Activated CD8-positive, alpha-beta T cell treated with anti-CD3 and anti-CD28 coated beads for 36 hours (primary cell): ENCODE data around the gene GNB4. TPM values are rescaled to one million over a fixed set of nuclear protein-coding genes. Genes with fewer than 3 reads are reported as not detected.

Experiments
- ATAC-seq: fragments of 200-7000 bp; cut with Tn5 transposase; one replicate; pipeline ENCODE4 v1.10.0; 2021; ENCODE audit warnings: mild to moderate bottlenecking, moderate library complexity
- CTCF ChIA-PET: fragments of 350-600 bp; sonication (Branson Sonifier 250); formaldehyde crosslinking; loops from one replicate; lab custom pipeline; 2021; ENCODE audit warnings: antibody characterized with exemption; lab: Charles Lee
- POLR2A ChIA-PET: fragments of 350-600 bp; sonication (Branson Sonifier 250); formaldehyde crosslinking; loops from one replicate; lab custom pipeline; 2021; ENCODE audit warnings: antibody characterized with exemption; lab: Charles Lee
- DNase-seq: peaks from one replicate; pipeline ENCODE4 v3.0.0-alpha.2; 2020
- H3K27ac Mint-ChIP-seq: one replicate; pipeline ENCODE4 v1.8.0; 2021; ENCODE audit warnings: mild to moderate bottlenecking, mixed read lengths
- H3K27me3 Mint-ChIP-seq: one replicate; pipeline ENCODE4 v1.8.0; 2021; ENCODE audit warnings: mixed read lengths
- H3K36me3 Mint-ChIP-seq: one replicate; pipeline ENCODE4 v1.8.0; 2021; ENCODE audit warnings: low read depth, mixed read lengths
- H3K4me1 Mint-ChIP-seq: one replicate; pipeline ENCODE4 v1.8.0; 2021; ENCODE audit warnings: low read depth, mixed read lengths
- H3K4me3 Mint-ChIP-seq: one replicate; pipeline ENCODE4 v1.8.0; 2021; ENCODE audit warnings: mild to moderate bottlenecking, moderate library complexity, mixed read lengths
- H3K9me3 Mint-ChIP-seq: one replicate; pipeline ENCODE4 v1.8.0; 2021; ENCODE audit warnings: mixed read lengths
- CTCF ChIP-seq: fragments of 200-600 bp; IDR thresholded peaks from one replicate; pipeline ENCODE4 v1.8.0; 2022; ENCODE audit warnings: antibody characterized with exemption, mild to moderate bottlenecking
- intact Hi-C: fragments of 100-400 bp; cut with micrococcal nuclease; formaldehyde crosslinking; loops from one replicate; pipeline ENCODE4 v1.10.0; 2022
- total RNA-seq, 2 experiments: library from RNA; stranded (reverse); gene quantifications; one replicate each; pipeline ENCODE4 v1.2.3, GENCODE V29; 2021

Gene GNB4
- total RNA-seq, 2 experiments from 2014 or later: 1.1 to 1.3 TPM

DNA sequence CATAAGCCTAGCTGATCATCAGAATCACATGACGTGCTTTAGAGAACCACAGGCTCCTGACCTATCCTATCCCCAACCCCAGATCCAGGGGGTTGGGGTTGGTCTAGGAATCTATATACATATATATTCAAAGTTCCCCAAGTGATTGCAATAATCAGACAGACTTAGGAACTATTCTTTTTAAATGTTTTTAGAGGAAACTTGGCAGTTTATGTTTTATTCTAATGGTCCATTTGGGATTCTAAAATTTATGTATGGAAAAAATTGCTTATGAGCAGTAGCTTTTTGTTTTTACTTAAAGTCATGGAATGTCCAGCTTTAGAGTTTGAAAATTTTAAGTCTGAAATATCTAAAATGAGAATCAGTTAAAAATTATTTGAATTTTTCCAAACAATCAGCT lies 81.6 kb downstream of the GNB4 start:
- ATAC-seq (no peak), DNase-seq (no peak)
- H3K27me3 Mint-ChIP-seq: no peaks in the 10 kb centered on the region
- H3K4me3 Mint-ChIP-seq: no peak overlapping the region
- CTCF ChIA-PET: interaction anchor here (0.7 kb wide), 1 partner anchor 16 kb away, joined by 3 read pairs; no protein-coding TSS in a partner anchor
- H3K4me1 Mint-ChIP-seq: no peaks in the 10 kb centered on the region
- intact Hi-C loops: no loop called here
- no peak for TF ChIP-seq CTCF
- POLR2A ChIA-PET: no interaction called here
- no peaks in the 10 kb centered on the region for H3K9me3 Mint-ChIP-seq
- H3K36me3 Mint-ChIP-seq: peaks cover 22% of the 10 kb centered on the region
- H3K27ac Mint-ChIP-seq: no peak overlapping the region

DNA sequence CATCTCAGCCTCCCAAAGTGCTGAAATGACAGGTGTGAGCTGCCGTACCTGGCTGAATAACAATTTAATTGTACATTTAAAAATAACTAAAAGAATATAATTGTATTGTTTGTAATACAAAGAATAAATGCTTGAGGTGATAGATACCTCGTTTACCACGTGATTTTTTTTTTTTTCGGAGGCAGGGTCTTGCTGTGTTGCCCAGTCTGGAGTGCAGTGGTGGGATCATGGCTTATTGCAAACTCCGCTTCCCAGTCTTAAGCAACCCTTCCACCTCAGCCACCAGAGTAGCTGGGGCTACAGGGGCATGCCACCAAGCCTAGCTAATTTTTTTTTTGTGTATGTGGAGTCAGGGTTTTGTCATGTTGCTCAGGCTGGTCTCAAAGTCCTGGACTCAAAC lies 87.9 kb downstream of the GNB4 start:
- no peaks in the 10 kb centered on the region for H3K4me1 Mint-ChIP-seq
- no peak for ATAC-seq
- peaks cover 26% of the 10 kb centered on the region for H3K36me3 Mint-ChIP-seq
- H3K27ac Mint-ChIP-seq: no peak overlapping the region
- CTCF ChIA-PET: interaction anchor here (1.6 kb wide), 1 partner anchor 240 kb away, joined by 3 read pairs; no protein-coding TSS in a partner anchor
- intact Hi-C loops: no loop called here
- no peak for DNase-seq
- H3K27me3 Mint-ChIP-seq: no peaks in the 10 kb centered on the region
- H3K4me3 Mint-ChIP-seq: no peak overlapping the region
- TF ChIP-seq CTCF: no peak
- no peaks in the 10 kb centered on the region for H3K9me3 Mint-ChIP-seq
- POLR2A ChIA-PET: no interaction called here

DNA sequence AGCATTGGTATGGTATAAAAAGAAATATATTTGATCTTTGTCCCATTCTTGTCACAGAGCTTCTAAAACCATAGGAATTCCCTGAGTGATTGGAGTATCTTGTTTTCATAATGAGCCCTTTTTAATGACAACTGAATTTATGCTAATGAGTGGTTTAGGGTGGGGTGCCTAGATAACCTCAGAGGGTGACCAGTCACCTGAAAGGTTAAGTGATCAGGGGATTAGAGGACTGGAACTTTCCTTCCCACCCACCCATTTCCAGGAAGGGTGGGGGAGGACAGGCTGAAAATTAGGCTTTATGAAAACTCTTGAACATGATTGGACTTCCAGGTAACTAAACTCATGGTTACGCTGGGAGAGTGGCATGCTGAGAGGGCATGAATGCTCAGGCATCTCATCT lies 95.3 kb downstream of the GNB4 start:
- intact Hi-C loops: no loop called here
- peaks cover 56% of the 10 kb centered on the region for H3K36me3 Mint-ChIP-seq
- peaks cover 26% of the 10 kb centered on the region for H3K4me1 Mint-ChIP-seq

GRCh38 chr3:179348325-179349013 lies 102.8 kb downstream of the GNB4 start:
- POLR2A ChIA-PET: interaction anchor here (0.7 to 3.8 kb wide), 9 partner anchors 16 to 277 kb away, joined by 3 to 20 read pairs (median 4); partner anchors contain the start of genes ZMAT3 and ZNF639
- TF ChIP-seq CTCF: no peak
- H3K27ac Mint-ChIP-seq: peak overlapping the region; percentile 92
- H3K27me3 Mint-ChIP-seq: no peaks in the 10 kb centered on the region
- intact Hi-C loops: loop anchor here (5.0 kb wide), 1 partner anchor 214 kb away; the partner anchor contains the start of gene ACTL6A
- ATAC-seq (peak; percentile 32), DNase-seq (no peak)
- peaks cover 19% of the 10 kb centered on the region for H3K36me3 Mint-ChIP-seq
- peaks cover 13% of the 10 kb centered on the region for H3K4me1 Mint-ChIP-seq
- CTCF ChIA-PET: interaction anchor here (0.7 to 1.3 kb wide), 2 partner anchors 12 to 280 kb away, joined by 3 to 4 read pairs; no protein-coding TSS in a partner anchor
- H3K4me3 Mint-ChIP-seq: peak overlapping the region; percentile 98
- no peaks in the 10 kb centered on the region for H3K9me3 Mint-ChIP-seq

More for the DNA sequence above, 95.3 kb downstream of the GNB4 start:
- ChIA-PET POLR2A (no interaction called here), CTCF (no interaction called here)
- no peaks in the 10 kb centered on the region for H3K9me3 Mint-ChIP-seq
- H3K27me3 Mint-ChIP-seq: no peaks in the 10 kb centered on the region
- ATAC-seq (peak; percentile 34), DNase-seq (peak; percentile 15)
- no peak for TF ChIP-seq CTCF
- H3K4me3 Mint-ChIP-seq: no peak overlapping the region
- H3K27ac Mint-ChIP-seq: peak overlapping the region; percentile 57
